Endothelial cell (in vitro differentiated cells): ENCODE results near the gene EIF3I. TPM values are rescaled to one million over a fixed set of nuclear protein-coding genes. Genes with fewer than 3 reads are reported as not detected.
A peak's percentile ranks its signal among the peaks of the same experiment; 100 is the strongest.

Experiments
- DNase-seq: peaks from one replicate; pipeline ENCODE4 v3.0.0; 2021; ENCODE audit warnings: low spot score
- H3K27ac Mint-ChIP-seq: one replicate; pipeline ENCODE4 v1.8.0; 2021; ENCODE audit warnings: mixed read lengths, inconsistent platforms; ENCODE audit not compliant: unreplicated experiment
- H3K27me3 Mint-ChIP-seq: one replicate; pipeline ENCODE4 v1.8.0; 2021; ENCODE audit warnings: mild to moderate bottlenecking, moderate library complexity, mixed read lengths, inconsistent platforms; ENCODE audit not compliant: unreplicated experiment
- H3K36me3 Mint-ChIP-seq: one replicate; pipeline ENCODE4 v1.8.0; 2021; ENCODE audit warnings: mild to moderate bottlenecking, low read depth, mixed read lengths, inconsistent platforms; ENCODE audit not compliant: unreplicated experiment
- H3K4me1 Mint-ChIP-seq: one replicate; pipeline ENCODE4 v1.8.0; 2021; ENCODE audit warnings: mild to moderate bottlenecking, mixed read lengths, inconsistent platforms; ENCODE audit not compliant: unreplicated experiment
- H3K4me3 Mint-ChIP-seq: one replicate; pipeline ENCODE4 v1.8.0; 2021; ENCODE audit warnings: mild to moderate bottlenecking, mixed read lengths, inconsistent platforms; ENCODE audit not compliant: unreplicated experiment
- H3K9me3 Mint-ChIP-seq: one replicate; pipeline ENCODE4 v1.8.0; 2021; ENCODE audit warnings: mixed read lengths, inconsistent platforms; ENCODE audit not compliant: unreplicated experiment
- CTCF ChIP-seq: fragments of 200-600 bp; sonication (generic); IDR thresholded peaks from one replicate; pipeline ENCODE4 v1.5.0; 2021; ENCODE audit warnings: antibody characterized with exemption; ENCODE audit not compliant: unreplicated experiment
- total RNA-seq: library from RNA; stranded (reverse); fragmentation: NEBNext Ultra II Directional; extraction: Animal tissue kit (Norgen Biotek cat#: 25700); gene quantifications from one replicate; pipeline ENCODE4 v1.2.1, GENCODE V29; 2021; ENCODE audit not compliant: unreplicated experiment

EIF3I gene
- total RNA-seq, 1 donor from 2014 or later = 174 TPM

GRCh38 chr1:32197837-32198236 is 24.4 kb upstream of the EIF3I start:
- H3K9me3 Mint-ChIP-seq = no peaks in the 10 kb centered on the region
- H3K36me3 Mint-ChIP-seq = peaks cover 39% of the 10 kb centered on the region
- H3K4me1 Mint-ChIP-seq = peaks cover 40% of the 10 kb centered on the region
- TF ChIP-seq CTCF = no peak
- no peak overlapping the region for H3K27ac Mint-ChIP-seq
- DNase-seq = no peak
- H3K4me3 Mint-ChIP-seq = peak overlapping the region; percentile 84
- peaks cover 16% of the 10 kb centered on the region for H3K27me3 Mint-ChIP-seq

GRCh38 chr1:32198237-32199042 is 23.8 kb upstream of the EIF3I start:
- H3K4me3 Mint-ChIP-seq = peak overlapping the region; percentile 84

GRCh38 chr1:32199043-32199716 is 23.0 kb upstream of the EIF3I start:
- Mint-ChIP-seq H3K9me3 (no peaks in the 10 kb centered on the region), H3K27me3 (peaks cover 18% of the 10 kb centered on the region), H3K4me3 (no peak overlapping the region), H3K4me1 (peaks cover 40% of the 10 kb centered on the region), H3K27ac (no peak overlapping the region), H3K36me3 (peaks cover 27% of the 10 kb centered on the region)
- TF ChIP-seq CTCF = no peak
- DNase-seq = no peak

More at GRCh38 chr1:32198237-32199042, 23.8 kb upstream of the EIF3I start:
- TF ChIP-seq CTCF = no peak
- no peak for DNase-seq
- no peaks in the 10 kb centered on the region for H3K9me3 Mint-ChIP-seq
- peaks cover 33% of the 10 kb centered on the region for H3K36me3 Mint-ChIP-seq
- peaks cover 16% of the 10 kb centered on the region for H3K27me3 Mint-ChIP-seq
- peaks cover 40% of the 10 kb centered on the region for H3K4me1 Mint-ChIP-seq
- H3K27ac Mint-ChIP-seq = no peak overlapping the region

GRCh38 chr1:32199717-32200072 is 22.5 kb upstream of the EIF3I start:
- Mint-ChIP-seq H3K27ac (no peak overlapping the region), H3K4me1 (peaks cover 40% of the 10 kb centered on the region), H3K36me3 (peaks cover 22% of the 10 kb centered on the region), H3K27me3 (peaks cover 20% of the 10 kb centered on the region), H3K9me3 (no peaks in the 10 kb centered on the region), H3K4me3 (peak overlapping the region; percentile 42)
- TF ChIP-seq CTCF = no peak
- DNase-seq = no peak
